NB4 (cell line): ENCODE results near the gene CELA3A.
"Not testable (repeated sequence)": the region's sequence is repeated elsewhere in the genome, so short reads cannot be mapped to it uniquely, and the experiment has no call there.

Source experiments
- DNase-seq: peaks from one replicate; pipeline ENCODE4 v3.0.0; 2010; ENCODE audit warnings: low read depth
- H3K4me3 ChIP-seq: one replicate; pipeline ENCODE4 v1.5.1; 2011; ENCODE audit warnings: mild to moderate bottlenecking, low read depth, low read length, moderate library complexity

Gene CELA3A

DNA sequence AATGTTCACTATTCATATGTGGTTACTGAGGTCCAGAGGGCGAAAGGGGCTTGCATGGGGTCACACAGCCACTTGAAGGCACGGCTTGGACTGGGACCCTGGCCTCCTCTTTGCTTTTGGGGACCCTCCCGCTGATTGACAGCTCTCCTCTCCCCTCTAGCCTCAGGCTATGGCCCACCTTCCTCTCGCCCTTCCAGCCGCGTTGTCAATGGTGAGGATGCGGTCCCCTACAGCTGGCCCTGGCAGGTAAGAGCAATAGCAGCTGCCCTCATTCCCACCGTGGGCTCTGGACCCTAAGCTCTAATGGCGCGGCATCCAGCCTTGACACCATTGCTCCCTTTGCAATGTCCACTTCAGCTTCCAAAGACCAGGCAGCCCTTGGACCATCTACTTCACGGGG, 23.2 kb upstream of the CELA3A start:
- DNase-seq, H3K4me3 ChIP-seq: not testable (repeated sequence)

DNA sequence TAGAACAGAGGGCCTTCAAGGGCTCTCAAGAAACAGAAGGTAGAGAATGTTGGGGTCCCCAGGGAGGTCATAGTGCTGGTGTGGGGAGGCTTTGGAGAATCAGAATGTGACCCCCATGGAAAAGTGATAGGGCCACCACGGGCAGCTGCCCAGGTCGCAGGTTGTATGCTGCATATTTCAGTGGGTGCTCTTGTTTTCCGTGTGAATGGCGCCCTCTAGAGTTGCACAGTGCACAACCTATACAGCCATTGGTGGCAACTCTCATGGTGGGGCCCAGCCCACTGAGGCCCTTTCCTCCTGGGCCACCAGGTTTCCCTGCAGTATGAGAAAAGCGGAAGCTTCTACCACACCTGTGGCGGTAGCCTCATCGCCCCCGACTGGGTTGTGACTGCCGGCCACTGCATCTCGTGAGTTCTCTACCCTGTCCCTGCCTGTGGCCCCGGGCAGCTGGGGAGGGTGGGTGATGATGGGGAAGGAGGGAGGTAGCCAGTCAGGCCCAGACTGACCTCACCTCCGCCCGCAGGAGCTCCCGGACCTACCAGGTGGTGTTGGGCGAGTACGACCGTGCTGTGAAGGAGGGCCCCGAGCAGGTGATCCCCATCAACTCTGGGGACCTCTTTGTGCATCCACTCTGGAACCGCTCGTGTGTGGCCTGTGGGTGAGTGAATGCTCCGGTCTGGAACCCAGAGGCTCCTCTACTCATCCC, 20.8 kb upstream of the CELA3A start:
- H3K4me3 ChIP-seq, DNase-seq: not testable (repeated sequence)

DNA sequence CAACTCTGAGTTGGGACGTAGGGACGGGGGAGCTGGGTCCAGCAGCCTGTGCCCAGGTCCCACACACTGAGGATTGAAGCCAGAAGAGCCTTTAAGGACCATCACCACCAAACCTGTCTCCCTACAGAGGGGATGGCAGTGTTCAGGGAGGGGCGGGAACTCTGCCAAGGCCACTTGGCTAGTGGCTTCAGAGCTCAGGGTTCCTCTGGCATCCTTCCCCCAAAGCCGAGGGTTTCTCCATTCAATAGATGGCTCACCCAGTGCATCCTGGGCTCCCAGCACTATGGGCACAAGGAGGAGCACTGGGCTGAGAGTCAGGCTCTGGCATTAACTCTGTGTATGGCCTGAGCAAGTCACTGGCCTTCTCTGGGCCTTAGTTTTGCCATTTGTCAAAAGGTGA, 20.2 kb upstream of the CELA3A start:
- not testable (repeated sequence) for H3K4me3 ChIP-seq, DNase-seq

DNA sequence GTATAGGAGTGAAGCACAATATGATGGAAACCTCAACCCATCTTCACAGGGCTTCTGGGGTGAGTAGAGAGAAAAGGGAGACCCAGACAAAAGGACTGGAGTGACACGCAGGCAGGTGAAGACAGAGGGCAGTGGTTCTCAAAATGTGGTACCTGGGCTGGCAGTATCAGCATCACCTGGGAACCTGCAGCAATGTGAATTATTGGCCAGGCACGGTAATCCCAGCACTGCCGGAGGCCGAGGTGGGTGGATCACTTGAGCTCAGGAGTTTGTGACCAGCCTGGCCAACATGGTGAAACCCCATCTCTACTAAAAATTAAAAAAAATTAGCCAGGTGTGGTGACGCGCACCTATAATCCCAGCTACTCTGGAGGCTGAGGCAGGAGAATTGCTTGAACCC, 19.3 kb upstream of the CELA3A start:
- not testable (repeated sequence) for H3K4me3 ChIP-seq, DNase-seq

DNA sequence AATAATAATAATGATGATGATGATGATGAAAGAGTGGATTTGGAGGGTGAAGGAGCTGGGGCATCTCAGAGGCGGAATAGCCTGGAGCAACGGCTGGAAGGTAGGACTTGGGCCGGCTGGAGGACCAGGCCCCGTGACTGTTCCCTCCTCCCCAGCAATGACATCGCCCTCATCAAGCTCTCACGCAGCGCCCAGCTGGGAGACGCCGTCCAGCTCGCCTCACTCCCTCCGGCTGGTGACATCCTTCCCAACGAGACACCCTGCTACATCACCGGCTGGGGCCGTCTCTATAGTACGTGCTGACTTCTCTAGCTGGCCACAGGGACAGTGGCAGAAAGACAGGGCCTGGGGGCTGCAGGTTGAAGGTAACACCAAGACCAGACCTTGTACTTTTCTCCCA, 17.9 kb upstream of the CELA3A start:
- H3K4me3 ChIP-seq, DNase-seq: not testable (repeated sequence)

DNA sequence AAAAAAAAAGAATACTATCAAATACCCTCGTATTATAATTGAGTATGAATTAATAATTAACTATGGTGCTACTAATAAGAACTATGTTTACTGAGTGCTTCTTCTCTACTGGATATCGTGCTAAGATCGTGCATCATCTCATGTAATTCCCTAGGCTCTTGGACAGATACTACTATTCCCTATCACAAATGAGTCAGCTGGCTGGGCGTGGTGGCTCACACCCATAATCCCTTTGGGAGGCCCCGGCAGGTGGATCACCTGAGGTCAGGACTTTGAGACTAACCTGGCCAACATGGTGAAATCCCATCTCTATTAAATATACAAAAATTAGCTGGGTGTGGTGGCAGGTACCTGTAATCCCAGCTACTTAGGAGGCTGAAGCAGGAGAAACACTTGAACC, 15.6 kb upstream of the CELA3A start:
- not testable (repeated sequence) for DNase-seq, H3K4me3 ChIP-seq

DNA sequence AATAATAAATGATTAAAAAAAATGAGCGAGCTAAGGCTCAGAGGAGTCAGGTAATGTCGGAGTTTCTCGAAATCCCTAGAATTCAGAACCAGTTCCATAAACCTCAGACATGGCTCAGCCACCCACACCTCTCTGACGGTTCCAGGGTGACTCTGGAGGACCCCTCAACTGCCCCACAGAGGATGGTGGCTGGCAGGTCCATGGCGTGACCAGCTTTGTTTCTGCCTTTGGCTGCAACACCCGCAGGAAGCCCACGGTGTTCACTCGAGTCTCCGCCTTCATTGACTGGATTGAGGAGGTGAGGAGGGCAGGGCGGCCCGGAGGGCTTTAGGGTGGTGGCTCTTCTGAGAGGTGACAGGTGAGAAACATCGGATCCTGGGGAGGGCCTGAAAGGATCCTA, 15.1 kb upstream of the CELA3A start:
- DNase-seq, H3K4me3 ChIP-seq: not testable (repeated sequence)

DNA sequence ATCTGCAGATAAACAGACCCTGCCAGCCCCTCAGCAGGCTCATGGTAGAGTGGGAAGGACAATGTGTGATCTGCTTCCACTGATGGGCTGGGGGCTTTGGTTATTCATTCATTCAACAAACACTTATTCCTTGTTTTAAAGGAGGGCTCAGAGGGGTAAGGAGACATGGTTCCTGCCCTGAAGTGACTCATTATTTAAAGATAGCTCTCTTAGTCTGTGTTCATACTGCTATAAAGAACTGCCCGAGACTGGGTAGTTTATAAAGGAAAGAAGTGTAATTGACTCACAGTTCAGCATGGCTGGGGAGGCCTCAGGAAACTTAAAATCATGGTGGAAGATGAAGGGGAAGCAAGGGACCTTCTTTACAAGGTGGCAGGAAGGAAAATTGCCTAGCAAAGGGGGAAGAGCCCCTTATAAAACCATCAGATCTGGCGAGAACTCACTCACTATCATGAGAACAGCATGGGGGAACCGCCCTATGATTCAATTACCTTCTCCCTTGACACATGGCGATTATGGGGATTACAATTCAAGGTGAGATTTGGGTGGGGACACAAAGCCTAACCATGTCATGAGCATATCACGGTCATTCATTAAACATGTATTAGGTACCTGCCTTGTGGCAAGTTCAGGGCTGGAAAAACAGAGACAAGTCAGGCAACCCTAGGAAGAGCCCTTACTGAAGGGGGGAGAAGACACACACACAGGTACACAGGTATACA, 11.6 kb upstream of the CELA3A start:
- DNase-seq, H3K4me3 ChIP-seq: not testable (repeated sequence)

DNA sequence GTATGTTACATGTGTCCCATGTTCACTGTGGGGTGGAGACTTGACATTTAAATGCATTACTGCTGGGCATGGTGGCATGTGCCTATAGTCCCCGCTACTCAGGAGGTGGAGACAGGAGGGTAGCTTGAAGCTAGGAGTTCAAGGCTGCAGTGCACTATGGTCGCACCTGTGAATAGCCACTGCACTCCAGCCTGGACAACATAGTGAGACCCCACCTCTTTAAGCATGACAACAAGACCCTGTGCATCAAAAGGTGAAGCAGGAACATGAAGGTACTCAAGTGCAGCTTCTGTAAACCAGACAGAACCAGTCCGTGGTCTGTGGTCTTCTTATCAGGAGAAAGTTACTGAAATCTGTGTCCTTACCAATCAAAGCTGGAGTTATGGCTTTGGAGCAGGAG, 9.3 kb upstream of the CELA3A start:
- H3K4me3 ChIP-seq, DNase-seq: not testable (repeated sequence)

DNA sequence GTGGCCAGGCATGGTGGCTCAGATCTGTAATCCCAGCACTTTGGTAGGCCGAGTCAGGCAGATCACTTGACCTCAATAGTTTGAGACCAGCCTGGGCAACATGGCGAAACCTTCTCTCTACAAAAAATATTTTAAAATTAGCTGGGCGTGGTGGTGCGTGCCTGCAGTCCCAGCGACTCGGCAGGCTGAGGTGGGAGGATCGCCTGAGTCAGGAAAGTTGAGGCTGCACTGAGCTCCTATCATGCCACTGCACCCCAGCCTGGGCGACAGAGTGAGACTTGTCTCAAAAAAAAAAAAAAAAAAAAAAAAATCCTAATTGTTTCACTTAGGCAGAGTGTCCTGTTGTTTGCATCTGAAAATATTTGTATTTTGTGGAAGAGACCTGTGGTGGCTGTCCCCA, 6.7 kb upstream of the CELA3A start:
- not testable (repeated sequence) for DNase-seq, H3K4me3 ChIP-seq

DNA sequence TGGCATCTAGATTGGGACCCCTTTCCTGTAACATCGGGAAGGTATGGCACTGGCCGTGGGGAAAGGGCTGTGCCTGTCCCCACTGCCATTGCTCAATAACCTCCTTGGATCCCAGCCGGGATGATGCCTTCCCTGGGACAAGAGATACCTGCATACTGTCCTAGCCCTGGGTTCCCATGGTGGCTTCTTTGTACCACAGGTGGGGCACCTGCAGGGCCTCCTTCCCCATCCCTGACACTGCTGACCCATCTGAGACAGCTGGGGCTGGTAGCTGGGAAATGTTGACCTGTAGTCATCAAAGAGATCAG, 4.8 kb upstream of the CELA3A start:
- H3K4me3 ChIP-seq, DNase-seq: not testable (repeated sequence)

DNA sequence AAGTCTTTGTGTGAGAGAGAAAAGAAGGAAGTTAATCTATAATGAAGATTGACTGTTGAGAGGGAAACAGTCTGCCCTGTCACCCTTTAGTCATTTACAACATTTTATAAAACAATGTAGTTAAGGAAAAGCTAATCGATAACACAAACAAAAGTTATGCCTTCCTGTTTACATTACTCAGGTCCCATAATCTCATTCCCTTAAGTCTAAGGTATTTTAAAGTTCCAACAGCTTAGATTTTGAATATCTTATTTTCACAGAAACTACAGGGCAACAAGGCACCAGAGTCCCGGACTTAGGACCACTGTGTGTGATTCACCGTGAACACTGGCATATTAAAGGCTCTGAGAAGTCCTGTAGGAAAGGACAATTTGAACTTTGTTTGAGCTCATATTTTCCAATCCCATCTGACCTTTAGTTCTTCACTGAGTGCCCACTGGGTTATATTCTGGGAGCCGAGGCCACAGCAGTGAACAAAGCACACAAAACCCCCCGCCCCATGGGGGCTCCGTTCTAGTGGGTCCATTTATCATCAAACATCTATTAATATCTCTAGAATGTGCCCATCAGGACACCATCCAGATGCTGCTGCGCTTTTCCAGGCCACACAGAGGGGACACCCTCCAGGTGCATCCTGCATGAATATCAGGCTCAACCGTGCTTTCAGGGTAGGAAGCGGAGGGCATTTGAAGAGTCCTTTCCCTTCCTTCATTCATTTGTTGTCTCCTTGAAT, 3.4 kb upstream of the CELA3A start:
- not testable (repeated sequence) for H3K4me3 ChIP-seq
- peak; percentile 37 for DNase-seq

DNA sequence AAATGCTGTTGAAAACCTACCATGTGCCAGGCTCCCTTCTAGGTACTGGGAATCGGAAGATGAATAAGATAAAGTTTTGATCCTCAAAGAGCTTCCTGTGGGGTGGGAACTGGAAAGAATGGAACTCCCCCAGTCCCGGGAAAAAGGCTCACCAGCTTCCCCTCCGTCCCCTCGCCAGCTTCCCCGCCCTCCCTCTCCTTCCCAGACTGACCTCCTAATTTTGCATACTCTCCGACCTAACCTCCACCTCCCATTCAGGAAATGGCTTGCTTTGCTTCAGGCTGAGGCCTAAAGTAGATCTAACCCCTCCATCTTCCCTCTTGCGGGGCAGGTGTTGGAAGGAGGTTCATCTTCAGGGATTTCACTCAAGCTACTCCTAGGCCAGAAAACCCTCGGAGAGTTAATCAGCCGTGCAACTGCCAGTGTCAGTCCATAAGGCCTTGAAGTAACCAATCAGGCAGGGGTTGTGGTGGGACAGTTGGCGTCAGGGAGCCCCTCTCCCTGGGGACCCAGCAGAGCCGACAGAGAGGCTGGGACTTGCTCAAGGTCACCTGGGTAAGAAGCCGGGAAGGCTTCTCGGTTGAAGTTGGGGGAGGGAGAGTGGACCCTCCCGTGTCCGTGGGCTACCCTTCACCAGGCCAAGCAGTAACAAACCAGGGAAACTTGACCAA, 2.7 kb upstream of the CELA3A start:
- DNase-seq = peak; percentile 53
- H3K4me3 ChIP-seq = not testable (repeated sequence)

DNA sequence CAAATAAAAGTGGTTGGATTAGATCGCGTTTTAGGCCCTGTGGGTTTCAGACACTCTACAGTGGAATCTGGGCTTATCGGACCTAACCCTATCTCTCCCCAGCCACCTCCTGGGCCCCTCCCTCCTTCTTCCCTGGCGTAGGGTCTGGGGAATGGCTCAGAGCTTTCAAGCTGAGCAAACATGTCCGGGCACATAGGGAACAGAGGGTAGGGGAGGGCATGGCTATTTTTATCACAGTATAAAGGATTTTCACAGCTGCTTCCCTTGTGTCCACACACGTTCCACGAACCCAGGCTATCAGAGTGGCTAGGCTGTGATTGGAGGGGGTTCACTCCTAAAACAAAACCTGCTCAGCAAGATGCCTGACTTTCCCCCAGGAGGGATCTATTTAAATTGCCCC, 1.8 kb upstream of the CELA3A start:
- H3K4me3 ChIP-seq, DNase-seq: not testable (repeated sequence)

DNA sequence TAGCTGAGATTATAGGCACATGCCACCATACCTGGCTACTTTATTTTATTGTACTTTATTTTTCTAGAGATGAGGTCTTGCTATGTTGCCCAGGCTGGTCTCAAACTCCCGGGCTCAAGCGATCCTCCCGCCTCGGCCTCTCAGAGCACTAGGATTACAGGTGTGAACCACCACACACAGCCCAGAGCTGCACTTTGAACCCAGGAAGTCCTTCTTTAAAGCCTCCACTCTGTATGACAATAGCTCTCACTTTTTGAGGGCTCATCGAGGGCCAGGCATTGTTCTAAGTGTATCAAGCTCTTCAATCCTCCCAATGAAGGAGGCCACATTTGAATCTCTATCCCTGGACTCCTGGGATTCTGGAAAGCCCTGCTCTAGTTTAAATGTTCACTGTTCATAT, 1.0 kb downstream of the CELA3A start:
- DNase-seq, H3K4me3 ChIP-seq: not testable (repeated sequence)

DNA sequence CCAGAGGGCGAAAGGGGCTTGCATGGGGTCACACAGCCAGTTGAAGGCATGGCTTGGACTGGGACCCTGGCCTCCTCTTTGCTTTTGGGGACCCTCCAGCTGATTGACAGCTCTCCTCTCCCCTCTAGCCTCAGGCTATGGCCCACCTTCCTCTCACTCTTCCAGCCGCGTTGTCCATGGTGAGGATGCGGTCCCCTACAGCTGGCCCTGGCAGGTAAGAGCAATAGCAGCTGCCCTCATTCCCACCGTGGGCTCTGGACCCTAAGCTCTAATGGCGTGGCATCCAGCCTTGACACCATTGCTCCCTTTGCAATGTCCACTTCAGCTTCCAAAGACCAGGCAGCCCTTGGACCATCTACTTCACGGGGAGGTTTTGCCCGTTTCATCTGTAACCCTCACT, 1.4 kb downstream of the CELA3A start:
- not testable (repeated sequence) for DNase-seq, H3K4me3 ChIP-seq

DNA sequence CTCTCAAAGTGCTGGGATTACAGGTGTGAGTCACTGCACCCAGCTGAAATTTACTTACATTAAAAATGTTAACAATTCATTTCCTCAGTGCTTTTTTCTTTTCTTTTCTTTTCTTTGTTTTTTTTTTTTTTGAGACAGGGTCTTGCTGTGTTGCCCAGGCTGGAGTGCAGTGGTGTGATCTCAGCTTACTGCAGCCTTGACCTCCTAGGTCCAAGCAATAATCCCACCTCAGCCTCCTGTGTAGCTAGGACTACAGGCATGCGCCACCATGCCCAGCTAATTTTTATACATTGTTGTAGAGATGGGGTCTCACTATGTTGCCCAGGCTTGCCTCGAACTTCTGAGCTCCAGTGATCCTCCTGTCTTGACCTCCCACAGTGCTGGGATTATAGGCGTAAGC, 2.5 kb downstream of the CELA3A start:
- not testable (repeated sequence) for H3K4me3 ChIP-seq, DNase-seq
